CD4-positive, alpha-beta T cell treated with Interferon gamma for 1 hour (primary cell): ENCODE measurements around the gene ANXA5.

ENCODE experiments used
- DNase-seq: peaks from one replicate; pipeline ENCODE4 v3.0.0-alpha.2; 2020

The ANXA5 gene

DNA sequence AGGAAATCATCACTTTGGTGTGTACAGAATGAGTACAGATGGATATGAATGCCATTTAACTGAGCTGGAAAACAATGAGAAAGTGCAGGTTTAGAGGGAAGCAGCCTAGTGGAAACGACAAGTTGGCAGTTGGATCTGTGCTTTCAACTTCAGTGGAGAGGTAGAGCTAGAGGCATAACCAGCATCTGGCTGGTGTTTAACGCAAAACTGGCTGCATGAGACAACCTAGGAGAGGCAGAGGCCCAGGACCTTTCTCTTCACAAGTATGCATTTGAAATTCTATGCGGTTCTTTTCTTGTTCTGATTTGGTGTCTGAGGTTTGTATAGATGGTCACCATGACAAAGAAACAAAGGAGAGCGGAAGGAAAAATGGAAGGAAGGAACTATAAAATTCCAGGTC lies 63.1 kb downstream of the ANXA5 start:
- DNase-seq: no peak

GRCh38 chr4:121632636-121633035 lies 64.1 kb downstream of the ANXA5 start:
- DNase-seq: no peak
